GM18517 (cell line): Measurements from ENCODE around the gene RIN3.

Experiments
- ATAC-seq: cut with Tn5 transposase; IDR thresholded peaks from one replicate; pipeline ENCODE4 v1.9.1; 2021; ENCODE audit warnings: mild to moderate bottlenecking, moderate library complexity; ENCODE audit not compliant: unreplicated experiment

RIN3 gene

DNA sequence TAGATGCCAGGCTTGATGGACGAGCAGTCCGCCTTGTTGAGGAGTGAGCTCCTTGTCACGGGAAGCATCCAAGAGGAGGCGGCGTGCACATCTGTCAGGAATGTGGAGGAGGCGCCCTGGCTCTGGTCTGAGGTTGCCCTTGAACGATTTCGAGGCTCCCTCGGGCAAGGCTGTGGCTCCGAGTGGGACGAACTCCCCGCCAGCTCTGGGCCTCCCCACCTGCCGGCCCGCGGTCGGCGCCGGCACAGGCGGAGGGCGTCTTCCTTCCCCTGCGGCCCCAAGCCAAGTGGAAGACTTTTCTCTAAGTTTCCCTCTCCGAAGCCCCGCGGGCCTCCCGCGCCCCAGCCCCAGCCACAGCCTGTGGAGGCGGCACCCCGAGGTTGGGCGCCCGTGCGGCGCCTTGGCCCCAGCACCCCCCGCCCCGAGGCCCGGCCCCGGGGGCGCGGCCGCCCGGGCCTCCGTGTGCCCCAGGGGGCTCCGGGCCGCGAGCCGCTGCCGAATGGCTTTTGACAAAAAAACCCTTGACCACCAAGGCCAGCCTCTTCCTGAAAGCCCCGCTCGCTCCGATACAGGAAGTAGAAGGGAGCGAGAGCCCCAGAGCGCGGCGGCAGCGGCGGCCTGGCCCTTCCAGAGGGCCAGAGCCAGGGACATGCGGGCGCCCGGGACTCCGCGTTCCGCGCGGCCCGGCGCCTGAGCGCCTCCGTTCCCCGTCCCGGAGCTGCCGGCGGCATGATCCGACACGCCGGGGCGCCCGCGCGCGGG is at the start of gene RIN3:
TSS of gene RIN3 (plus strand) at position 578 of the 762 bp plus-strand sequence. CDS start at position 730, 152 bp downstream.
- peak; percentile 69 for ATAC-seq

DNA sequence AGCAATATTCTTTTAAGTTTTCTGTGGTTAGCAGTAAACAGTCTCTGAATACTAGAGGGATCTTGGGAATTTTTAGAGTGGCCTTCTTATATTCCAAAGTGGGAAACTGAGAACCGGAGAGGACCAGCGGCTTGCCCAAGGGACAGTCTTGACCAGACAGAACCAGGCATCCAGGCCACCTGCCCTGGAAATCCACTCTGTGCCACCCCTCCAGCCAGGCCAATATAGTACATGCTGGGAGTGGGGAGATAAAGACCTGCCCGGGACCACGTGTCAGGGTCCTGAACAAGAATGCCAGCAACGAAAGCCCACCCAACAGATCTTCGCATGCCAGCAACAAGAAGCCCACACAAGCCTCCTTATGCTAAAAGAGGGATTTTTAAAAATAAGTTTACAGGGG is 49.4 kb upstream of the RIN3 start:
- no peak for ATAC-seq

- no peak for ATAC-seq
These were observed 48.9 kb upstream of the RIN3 start for GRCh38 chr14:92464716-92465115.

DNA sequence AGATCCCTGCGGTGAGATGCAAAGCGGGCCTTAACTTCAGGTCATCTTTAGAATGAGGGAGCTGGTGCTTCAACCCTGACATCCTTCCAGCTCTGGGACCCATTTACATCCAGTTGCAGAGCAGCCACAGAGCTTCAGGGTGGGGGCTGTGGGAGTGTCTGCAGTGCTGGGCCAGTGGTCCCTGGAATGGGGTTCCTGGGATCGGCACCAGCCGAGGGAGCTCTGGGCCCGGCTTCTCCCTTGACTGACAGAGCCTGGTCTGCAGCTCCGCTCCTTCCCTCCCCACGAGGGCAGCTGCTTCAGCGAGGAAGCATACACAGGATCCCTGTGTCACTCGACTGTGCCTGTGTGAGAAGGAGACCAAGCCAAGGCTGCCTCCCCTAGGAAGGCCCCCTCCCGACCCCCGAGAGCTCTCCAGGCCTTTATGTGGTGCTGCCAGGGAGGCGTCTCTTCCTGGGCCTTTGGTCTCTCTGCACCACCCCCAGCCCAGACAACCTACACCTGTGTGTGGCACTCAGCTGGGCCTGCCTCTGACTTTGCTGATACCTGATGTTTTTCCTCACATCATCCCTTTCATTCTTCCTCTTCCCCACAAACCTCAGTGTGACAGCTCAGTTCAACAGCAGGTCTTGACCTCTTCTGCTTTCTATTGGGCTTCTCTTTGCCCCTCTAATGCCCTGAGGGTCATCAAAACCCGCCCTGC is 48.1 kb upstream of the RIN3 start:
- no peak for ATAC-seq

DNA sequence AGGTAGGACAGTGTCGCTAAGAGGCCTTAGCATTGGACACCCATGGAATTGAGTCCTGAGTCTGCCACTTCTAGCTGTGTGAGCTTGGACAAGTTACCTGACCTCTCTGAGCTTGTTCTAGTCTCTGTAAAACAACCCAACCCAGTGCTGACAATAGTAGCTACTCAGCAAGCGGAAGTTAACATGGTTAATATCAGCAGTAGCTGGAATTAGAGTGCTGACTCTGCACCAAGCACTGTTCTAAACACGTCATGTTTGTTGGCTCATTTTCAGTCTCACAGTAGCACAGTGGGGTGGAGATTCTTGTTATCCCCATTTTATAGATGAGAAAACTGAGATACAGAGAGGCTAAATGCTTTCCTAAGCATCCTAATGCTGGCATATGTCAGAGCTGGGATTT is 47.5 kb upstream of the RIN3 start:
- ATAC-seq = no peak

DNA sequence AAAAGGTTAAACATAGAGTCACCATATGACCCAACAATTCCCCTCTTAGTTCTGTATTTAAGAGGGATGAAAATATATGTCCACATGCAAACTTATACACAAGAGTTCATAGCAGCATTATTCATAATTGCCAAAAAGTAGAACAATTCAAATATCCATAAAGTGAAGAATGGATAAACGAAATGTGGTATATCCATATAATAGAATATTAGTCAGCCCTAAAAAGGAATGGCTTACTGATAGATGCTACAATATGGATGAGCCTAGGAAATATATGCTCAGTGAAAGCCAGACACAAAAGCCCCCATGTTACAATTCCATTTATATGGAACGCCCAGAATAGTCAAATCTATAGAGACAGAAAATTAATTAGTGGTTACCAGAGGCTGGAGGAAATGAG is 44.1 kb upstream of the RIN3 start:
- ATAC-seq = no peak

DNA sequence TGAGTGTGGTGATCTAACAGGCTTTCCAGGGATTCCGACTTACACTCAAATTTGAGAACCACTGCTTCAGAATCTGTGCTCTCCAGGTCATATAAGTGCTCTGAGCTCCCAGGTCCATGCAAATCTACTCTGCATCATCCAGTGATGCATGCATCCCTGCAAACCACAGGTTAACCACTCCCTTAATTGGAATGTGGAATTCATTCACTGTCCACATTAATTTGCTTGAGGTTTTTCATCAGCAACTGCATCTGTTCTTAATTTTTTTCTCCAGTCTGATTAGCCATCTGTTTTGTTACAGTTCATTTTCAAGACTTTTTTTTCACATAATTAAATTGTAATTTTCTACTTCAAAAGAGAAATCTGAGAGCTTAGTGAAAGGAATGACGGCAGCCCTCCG is 43.4 kb upstream of the RIN3 start:
- no peak for ATAC-seq

- no peak for ATAC-seq
These were observed 42.8 kb upstream of the RIN3 start for GRCh38 chr14:92470811-92471210.

GRCh38 chr14:92471919-92472318 is 41.7 kb upstream of the RIN3 start:
- no peak for ATAC-seq

DNA sequence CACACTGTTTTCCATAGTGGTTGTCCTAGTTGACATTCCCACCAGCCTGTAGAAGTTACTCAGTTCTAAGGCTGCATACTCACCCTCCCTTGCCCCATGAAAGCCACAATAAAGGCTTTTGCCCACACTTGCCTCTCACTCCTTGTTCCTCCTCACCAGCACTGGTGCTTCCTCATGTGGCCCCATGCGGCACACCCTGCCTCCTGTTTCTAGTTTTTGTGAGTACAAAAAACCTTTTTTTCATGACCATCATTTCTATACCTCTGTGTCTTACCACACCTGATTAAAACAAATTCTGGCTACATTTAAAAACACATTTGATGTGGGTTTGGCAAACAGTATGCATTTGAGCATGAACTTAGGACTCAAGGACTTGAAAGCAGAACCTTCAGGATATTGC is 40.7 kb upstream of the RIN3 start:
- ATAC-seq = no peak

DNA sequence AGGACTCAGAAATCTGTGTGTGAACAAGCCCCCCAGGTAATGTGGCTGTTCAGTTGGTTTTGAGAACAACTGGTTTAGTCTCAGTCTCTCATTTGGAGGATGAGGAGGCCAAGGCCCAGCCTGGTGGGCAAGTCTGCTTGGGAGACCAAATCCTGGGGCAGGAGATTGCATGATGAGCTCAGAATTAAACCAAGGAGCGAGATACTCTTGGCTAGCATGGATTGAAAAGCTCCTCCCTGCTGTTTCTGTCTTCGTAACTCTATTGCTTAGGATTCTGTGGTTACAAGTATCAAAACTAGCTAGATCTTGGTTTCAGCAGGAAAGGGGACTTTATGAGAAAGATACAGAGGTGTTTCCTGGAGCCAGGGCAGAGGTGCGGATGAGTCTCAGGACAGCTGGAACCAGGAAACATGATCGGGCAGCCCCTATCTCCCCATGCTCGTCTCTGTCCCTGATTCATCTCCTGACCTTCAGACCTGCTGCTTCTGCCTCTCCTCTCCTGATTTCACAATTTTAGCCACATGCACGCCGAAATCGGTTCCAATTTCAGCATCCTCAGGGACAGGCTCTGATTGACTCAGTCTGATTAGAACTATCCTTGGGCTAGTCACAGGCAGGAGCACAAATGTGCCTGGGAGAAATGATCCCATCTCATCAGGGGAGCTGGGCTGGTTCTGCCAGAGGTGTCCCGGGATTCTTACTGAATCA is 40.2 kb upstream of the RIN3 start:
- no peak for ATAC-seq

GRCh38 chr14:92473969-92474535 is 39.5 kb upstream of the RIN3 start:
- no peak for ATAC-seq

DNA sequence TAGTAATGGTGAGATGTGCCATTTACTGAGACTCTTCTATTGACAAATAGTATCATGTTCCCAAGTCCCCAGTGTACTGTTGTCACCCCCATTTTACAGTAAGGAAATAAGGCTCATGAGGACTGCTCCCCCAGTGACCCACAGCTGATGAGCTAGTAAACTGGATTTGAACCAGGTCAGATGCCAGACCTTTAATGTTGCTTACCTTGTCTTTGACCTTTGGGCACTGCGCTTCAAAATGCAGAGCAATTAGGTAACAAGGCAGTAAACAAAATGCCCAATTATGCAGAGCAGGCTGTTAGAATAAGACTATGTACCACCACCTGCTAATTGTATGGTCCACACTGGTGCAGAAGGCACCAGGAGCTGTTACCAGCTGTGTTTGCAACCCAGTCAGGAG is 38.5 kb upstream of the RIN3 start:
- no peak for ATAC-seq

GRCh38 chr14:92475451-92476187 is 38.0 kb upstream of the RIN3 start:
- ATAC-seq = no peak

DNA sequence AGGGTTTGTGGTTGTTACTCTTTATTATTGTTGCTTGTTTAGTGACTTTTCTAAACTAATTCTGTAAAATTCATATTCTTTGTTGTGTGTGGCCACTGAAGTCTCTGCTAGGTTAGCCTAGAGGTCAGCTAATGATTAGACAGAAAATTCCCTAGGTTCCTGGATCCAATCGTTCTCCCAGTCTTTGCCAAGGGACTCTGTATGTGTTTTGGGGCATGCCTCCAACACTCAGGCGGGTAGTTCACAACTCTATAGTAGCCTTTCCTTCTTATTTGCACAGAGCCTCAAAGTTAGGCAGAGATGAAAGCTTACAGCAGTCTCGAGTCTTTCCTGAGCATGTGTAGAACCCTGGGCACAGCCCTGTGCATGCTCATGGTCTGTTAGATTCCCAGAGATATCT is 32.7 kb upstream of the RIN3 start:
- ATAC-seq = no peak

GRCh38 chr14:92481386-92481785 is 32.2 kb upstream of the RIN3 start:
- no peak for ATAC-seq

GRCh38 chr14:92481811-92482555 is 31.6 kb upstream of the RIN3 start:
- no peak for ATAC-seq

- no peak for ATAC-seq
These were observed 30.8 kb upstream of the RIN3 start for GRCh38 chr14:92482621-92483319.

DNA sequence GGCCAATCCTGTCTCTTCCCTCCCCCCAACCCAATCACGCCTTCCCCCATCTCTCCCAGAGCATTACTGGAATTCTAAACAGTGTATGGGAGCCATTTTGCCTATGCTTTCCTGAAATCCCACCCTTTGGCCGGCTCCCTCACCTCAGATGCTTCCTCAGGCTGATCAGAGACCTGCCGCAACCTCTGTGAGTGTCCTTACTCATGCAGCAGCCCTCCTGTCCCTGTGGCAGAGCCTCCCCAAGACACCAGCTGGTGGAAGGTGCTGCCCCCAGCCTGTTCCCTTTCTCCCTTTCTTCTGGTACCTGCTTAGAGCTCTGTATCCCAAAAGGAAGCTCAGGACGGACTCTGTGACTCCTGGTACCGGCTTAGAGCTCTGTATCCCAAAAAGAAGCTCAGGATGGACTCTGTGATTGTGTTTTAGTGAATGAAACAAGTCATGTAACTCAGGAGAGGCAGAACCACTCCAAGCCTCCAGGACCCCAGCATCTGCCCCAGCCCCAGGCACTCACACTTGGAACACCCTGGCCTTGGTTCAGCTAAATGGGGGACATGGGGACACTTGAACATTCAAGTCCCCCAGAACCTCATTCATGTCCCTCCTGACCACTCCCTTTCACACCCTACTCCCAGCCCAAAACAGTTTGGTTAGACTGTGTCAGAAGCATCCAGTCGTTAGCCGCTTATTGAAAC is 29.3 kb upstream of the RIN3 start:
- no peak for ATAC-seq
